ENCODE measurements around the gene MPRIP.
"Not testable (repeated sequence)": the region's sequence is repeated elsewhere in the genome, so short reads cannot be mapped to it uniquely, and the experiment has no call there.

MPRIP gene

DNA sequence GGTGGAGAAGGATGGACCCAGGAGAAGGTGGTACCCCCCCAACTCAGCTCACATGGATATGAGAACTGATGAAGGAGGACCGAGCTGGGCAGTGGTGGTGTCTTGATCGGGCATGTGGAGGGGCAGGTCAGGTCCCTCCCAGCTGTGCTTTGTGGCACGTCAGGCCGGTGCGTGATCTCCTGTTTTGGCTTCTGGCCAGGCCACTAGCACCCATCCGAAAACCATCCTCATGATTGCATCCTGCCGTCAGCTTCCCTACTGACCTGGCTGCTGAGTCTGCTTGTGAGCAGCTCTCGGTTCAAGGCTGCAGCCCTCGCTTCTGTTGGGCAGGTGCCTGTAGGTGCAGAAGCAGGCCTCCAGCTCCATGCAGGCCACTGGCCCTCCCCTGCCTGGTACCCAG lies 110.8 kb downstream of the MPRIP start:
- Histone ChIP-seq H3K36me3 (ENCODE audit: control insufficient read depth, insufficient read depth, low read length) (peaks cover 48% of the 10 kb centered on the region), H3K27me3 (ENCODE audit: control insufficient read depth, insufficient read depth, low read length) (no peaks in the 10 kb centered on the region), H3K27ac (ENCODE audit: low read depth, low read length) (no peak overlapping the region)

GRCh38 chr17:17153709-17154108 lies 111.5 kb downstream of the MPRIP start:
- peaks cover 15% of the 10 kb centered on the region for H3K4me1 ChIP-seq (ENCODE audit: control insufficient read depth, insufficient read depth, low read length)
- no peak overlapping the region for H3K9ac ChIP-seq (ENCODE audit: low read length)
- no peaks in the 10 kb centered on the region for H3K27me3 ChIP-seq (ENCODE audit: control insufficient read depth, insufficient read depth, low read length)
- H3K4me3 ChIP-seq (ENCODE audit: low read length), result no peak overlapping the region
- H3K27ac ChIP-seq (ENCODE audit: low read depth, low read length), result no peak overlapping the region
- peaks cover 47% of the 10 kb centered on the region for H3K36me3 ChIP-seq (ENCODE audit: control insufficient read depth, insufficient read depth, low read length)

More for the DNA sequence above, 110.8 kb downstream of the MPRIP start:
- no peak overlapping the region for H3K4me3 ChIP-seq (ENCODE audit: low read length)
- no peak overlapping the region for H3K9ac ChIP-seq (ENCODE audit: low read length)
- peaks cover 15% of the 10 kb centered on the region for H3K4me1 ChIP-seq (ENCODE audit: control insufficient read depth, insufficient read depth, low read length)

GRCh38 chr17:17154556-17154955 lies 112.3 kb downstream of the MPRIP start:
- H3K36me3 ChIP-seq (ENCODE audit: control insufficient read depth, insufficient read depth, low read length), result peaks cover 50% of the 10 kb centered on the region
- no peak overlapping the region for H3K27ac ChIP-seq (ENCODE audit: low read depth, low read length)
- H3K4me1 ChIP-seq (ENCODE audit: control insufficient read depth, insufficient read depth, low read length), result peaks cover 15% of the 10 kb centered on the region
- no peak overlapping the region for H3K9ac ChIP-seq (ENCODE audit: low read length)
- no peak overlapping the region for H3K4me3 ChIP-seq (ENCODE audit: low read length)
- H3K27me3 ChIP-seq (ENCODE audit: control insufficient read depth, insufficient read depth, low read length), result no peaks in the 10 kb centered on the region

GRCh38 chr17:17154981-17155380 lies 112.7 kb downstream of the MPRIP start:
- no peak overlapping the region for H3K27ac ChIP-seq (ENCODE audit: low read depth, low read length)
- no peak overlapping the region for H3K4me3 ChIP-seq (ENCODE audit: low read length)
- no peak overlapping the region for H3K9ac ChIP-seq (ENCODE audit: low read length)
- peaks cover 15% of the 10 kb centered on the region for H3K4me1 ChIP-seq (ENCODE audit: control insufficient read depth, insufficient read depth, low read length)
- H3K27me3 ChIP-seq (ENCODE audit: control insufficient read depth, insufficient read depth, low read length), result no peaks in the 10 kb centered on the region
- H3K36me3 ChIP-seq (ENCODE audit: control insufficient read depth, insufficient read depth, low read length), result peaks cover 48% of the 10 kb centered on the region

GRCh38 chr17:17155568-17155967 lies 113.3 kb downstream of the MPRIP start:
- Histone ChIP-seq H3K4me1 (ENCODE audit: control insufficient read depth, insufficient read depth, low read length) (peaks cover 15% of the 10 kb centered on the region), H3K4me3 (ENCODE audit: low read length) (no peak overlapping the region), H3K27me3 (ENCODE audit: control insufficient read depth, insufficient read depth, low read length) (no peaks in the 10 kb centered on the region), H3K27ac (ENCODE audit: low read depth, low read length) (no peak overlapping the region), H3K9ac (ENCODE audit: low read length) (no peak overlapping the region), H3K36me3 (ENCODE audit: control insufficient read depth, insufficient read depth, low read length) (peaks cover 50% of the 10 kb centered on the region)

DNA sequence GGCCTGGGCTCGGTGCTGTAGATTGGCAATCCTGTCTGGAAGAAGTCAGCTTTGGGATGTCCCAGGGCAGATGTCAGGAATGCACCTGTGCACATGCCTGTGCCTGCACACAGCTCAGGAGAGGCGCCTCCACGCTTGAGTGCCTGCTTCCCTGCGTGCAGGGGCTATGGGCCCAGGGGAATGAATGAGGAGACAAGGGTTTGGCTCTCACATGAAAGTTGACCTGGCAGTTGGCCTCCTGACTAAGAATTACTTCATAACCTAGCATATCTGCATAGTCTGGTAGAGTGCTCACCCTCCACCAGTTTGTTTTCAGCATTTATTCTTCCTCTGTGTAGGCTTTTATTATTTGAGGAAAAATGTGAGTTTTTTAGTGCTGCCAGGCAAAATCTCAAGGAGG lies 113.8 kb downstream of the MPRIP start:
- Histone ChIP-seq H3K4me1 (ENCODE audit: control insufficient read depth, insufficient read depth, low read length) (peaks cover 15% of the 10 kb centered on the region), H3K36me3 (ENCODE audit: control insufficient read depth, insufficient read depth, low read length) (peaks cover 52% of the 10 kb centered on the region), H3K27ac (ENCODE audit: low read depth, low read length) (no peak overlapping the region), H3K4me3 (ENCODE audit: low read length) (no peak overlapping the region), H3K27me3 (ENCODE audit: control insufficient read depth, insufficient read depth, low read length) (no peaks in the 10 kb centered on the region), H3K9ac (ENCODE audit: low read length) (no peak overlapping the region)

- no peaks in the 10 kb centered on the region for H3K27me3 ChIP-seq (ENCODE audit: control insufficient read depth, insufficient read depth, low read length)
- no peak overlapping the region for H3K9ac ChIP-seq (ENCODE audit: low read length)
- no peak overlapping the region for H3K4me3 ChIP-seq (ENCODE audit: low read length)
- H3K27ac ChIP-seq (ENCODE audit: low read depth, low read length), result no peak overlapping the region
- H3K36me3 ChIP-seq (ENCODE audit: control insufficient read depth, insufficient read depth, low read length), result peaks cover 52% of the 10 kb centered on the region
- peaks cover 11% of the 10 kb centered on the region for H3K4me1 ChIP-seq (ENCODE audit: control insufficient read depth, insufficient read depth, low read length)
Measured at GRCh38 chr17:17156511-17156910, 114.3 kb downstream of the MPRIP start.

GRCh38 chr17:17157041-17157440 lies 114.8 kb downstream of the MPRIP start:
- H3K4me1 ChIP-seq (ENCODE audit: control insufficient read depth, insufficient read depth, low read length), result peaks cover 8% of the 10 kb centered on the region
- no peak overlapping the region for H3K27ac ChIP-seq (ENCODE audit: low read depth, low read length)
- H3K27me3 ChIP-seq (ENCODE audit: control insufficient read depth, insufficient read depth, low read length), result no peaks in the 10 kb centered on the region
- H3K4me3 ChIP-seq (ENCODE audit: low read length), result no peak overlapping the region
- H3K36me3 ChIP-seq (ENCODE audit: control insufficient read depth, insufficient read depth, low read length), result peaks cover 57% of the 10 kb centered on the region
- no peak overlapping the region for H3K9ac ChIP-seq (ENCODE audit: low read length)

DNA sequence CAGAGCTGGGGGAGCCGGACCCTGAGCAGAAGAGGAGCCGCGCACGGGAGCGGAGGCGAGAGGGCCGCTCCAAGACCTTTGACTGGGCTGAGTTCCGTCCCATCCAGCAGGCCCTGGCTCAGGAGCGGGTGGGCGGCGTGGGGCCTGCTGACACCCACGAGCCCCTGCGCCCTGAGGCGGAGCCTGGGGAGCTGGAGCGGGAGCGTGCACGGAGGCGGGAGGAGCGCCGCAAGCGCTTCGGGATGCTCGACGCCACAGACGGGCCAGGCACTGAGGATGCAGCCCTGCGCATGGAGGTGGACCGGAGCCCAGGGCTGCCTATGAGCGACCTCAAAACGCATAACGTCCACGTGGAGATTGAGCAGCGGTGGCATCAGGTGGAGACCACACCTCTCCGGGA lies 116.2 kb downstream of the MPRIP start:
- H3K27ac ChIP-seq (ENCODE audit: low read depth, low read length); H3K27me3 ChIP-seq (ENCODE audit: control insufficient read depth, insufficient read depth, low read length); H3K9ac ChIP-seq (ENCODE audit: low read length); H3K4me1 ChIP-seq (ENCODE audit: control insufficient read depth, insufficient read depth, low read length); H3K4me3 ChIP-seq (ENCODE audit: low read length): not testable (repeated sequence)
- peaks cover 59% of the 10 kb centered on the region for H3K36me3 ChIP-seq (ENCODE audit: control insufficient read depth, insufficient read depth, low read length)

DNA sequence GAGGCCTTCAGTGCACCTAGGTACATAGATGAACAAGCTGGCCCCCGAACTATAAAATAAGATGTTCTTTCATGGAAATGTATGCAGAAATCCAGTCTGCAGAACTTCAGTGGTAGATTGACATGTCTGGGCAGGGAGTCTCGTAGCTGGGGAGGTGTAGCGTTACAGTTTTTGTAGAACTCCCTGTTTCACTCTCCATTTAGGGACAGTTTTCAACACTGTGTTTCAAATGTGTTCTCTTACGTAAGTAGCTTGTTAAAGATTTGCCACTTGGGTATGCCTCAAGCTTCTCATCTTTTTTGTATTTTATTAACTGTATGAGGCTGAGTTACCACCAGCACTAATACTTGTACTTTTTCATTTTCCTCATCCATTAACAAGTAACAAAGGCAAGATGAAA lies 117.3 kb downstream of the MPRIP start:
- H3K27ac ChIP-seq (ENCODE audit: low read depth, low read length), result no peak overlapping the region
- no peak overlapping the region for H3K4me3 ChIP-seq (ENCODE audit: low read length)
- no peak overlapping the region for H3K9ac ChIP-seq (ENCODE audit: low read length)
- H3K4me1 ChIP-seq (ENCODE audit: control insufficient read depth, insufficient read depth, low read length), result no peaks in the 10 kb centered on the region
- H3K27me3 ChIP-seq (ENCODE audit: control insufficient read depth, insufficient read depth, low read length), result no peaks in the 10 kb centered on the region
- peaks cover 48% of the 10 kb centered on the region for H3K36me3 ChIP-seq (ENCODE audit: control insufficient read depth, insufficient read depth, low read length)

- H3K4me1 ChIP-seq (ENCODE audit: control insufficient read depth, insufficient read depth, low read length), result no peaks in the 10 kb centered on the region
- no peak overlapping the region for H3K4me3 ChIP-seq (ENCODE audit: low read length)
- peaks cover 50% of the 10 kb centered on the region for H3K36me3 ChIP-seq (ENCODE audit: control insufficient read depth, insufficient read depth, low read length)
- H3K27ac ChIP-seq (ENCODE audit: low read depth, low read length), result no peak overlapping the region
- H3K27me3 ChIP-seq (ENCODE audit: control insufficient read depth, insufficient read depth, low read length), result no peaks in the 10 kb centered on the region
- H3K9ac ChIP-seq (ENCODE audit: low read length), result no peak overlapping the region
Measured at GRCh38 chr17:17161121-17161520, 118.9 kb downstream of the MPRIP start.

DNA sequence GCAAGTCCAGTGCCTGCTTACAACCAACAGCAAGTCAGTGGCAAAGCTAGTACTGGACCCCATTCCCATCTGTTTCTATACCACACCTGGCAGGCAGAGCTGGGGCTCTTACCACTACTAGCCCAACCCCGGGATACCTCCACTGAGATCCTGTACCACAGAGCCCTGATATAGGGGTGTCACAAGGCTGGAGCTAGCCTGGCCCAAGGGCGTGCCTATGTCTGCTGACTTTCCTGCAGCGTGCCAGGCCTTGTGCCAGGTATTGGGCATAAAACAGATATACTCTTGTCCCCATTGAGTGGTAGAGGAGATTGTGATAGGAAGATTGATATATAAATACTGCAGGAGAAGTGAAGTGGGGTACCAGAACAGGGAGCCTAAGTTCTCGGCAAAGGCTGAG lies 119.5 kb downstream of the MPRIP start:
- no peak overlapping the region for H3K9ac ChIP-seq (ENCODE audit: low read length)
- H3K4me1 ChIP-seq (ENCODE audit: control insufficient read depth, insufficient read depth, low read length), result no peaks in the 10 kb centered on the region
- no peaks in the 10 kb centered on the region for H3K27me3 ChIP-seq (ENCODE audit: control insufficient read depth, insufficient read depth, low read length)
- H3K36me3 ChIP-seq (ENCODE audit: control insufficient read depth, insufficient read depth, low read length), result peaks cover 48% of the 10 kb centered on the region
- no peak overlapping the region for H3K4me3 ChIP-seq (ENCODE audit: low read length)
- H3K27ac ChIP-seq (ENCODE audit: low read depth, low read length), result no peak overlapping the region

GRCh38 chr17:17164156-17164555 lies 121.9 kb downstream of the MPRIP start:
- Histone ChIP-seq H3K4me1 (ENCODE audit: control insufficient read depth, insufficient read depth, low read length) (no peaks in the 10 kb centered on the region), H3K27me3 (ENCODE audit: control insufficient read depth, insufficient read depth, low read length) (no peaks in the 10 kb centered on the region), H3K36me3 (ENCODE audit: control insufficient read depth, insufficient read depth, low read length) (peaks cover 48% of the 10 kb centered on the region), H3K27ac (ENCODE audit: low read depth, low read length) (no peak overlapping the region), H3K9ac (ENCODE audit: low read length) (no peak overlapping the region), H3K4me3 (ENCODE audit: low read length) (no peak overlapping the region)

All from rectal smooth muscle tissue (tissue), 1 donor.